Common myeloid progenitor, CD34-positive (primary cell): ENCODE results near the gene GALNT8.

ENCODE experiments used
- CTCF ChIA-PET: fragments of 350-600 bp; sonication (Branson Sonifier 250); formaldehyde crosslinking; loops from one replicate; lab custom pipeline; 2021; ENCODE audit warnings: antibody characterized with exemption; lab: Charles Lee
- POLR2A ChIA-PET: fragments of 350-600 bp; sonication (Branson Sonifier 250); formaldehyde crosslinking; loops from one replicate; lab custom pipeline; 2021; ENCODE audit warnings: antibody characterized with exemption; lab: Charles Lee
- DNase-seq, 3 donors: peaks; one replicate each; pipeline versions ENCODE4 v3.0.0 to v3.0.0-alpha.2; 2013
- H3K27ac ChIP-seq, 2 experiments: 1 replicate in 1 of 2; 2 replicates in 1 of 2; pipeline ENCODE4 v1.7.0; 2013; ENCODE audit warnings: inconsistent platforms in 2 of 2, low read length in 2 of 2, mild to moderate bottlenecking in 2 of 2, low read depth in 1 of 2, moderate library complexity in 1 of 2; ENCODE audit not compliant: severe bottlenecking in 2 of 2, insufficient read depth in 1 of 2, poor library complexity in 1 of 2
- H3K27me3 ChIP-seq, 5 experiments: replicated peaks in 2 of 5; 1 replicate in 3 of 5; 2 replicates in 2 of 5; pipeline versions ENCODE4 v1.6.1 to v1.7.0; 2013; ENCODE audit warnings: low read length in 4 of 5, mild to moderate bottlenecking in 2 of 5, moderate library complexity in 2 of 5, inconsistent platforms in 1 of 5; ENCODE audit not compliant: insufficient read depth in 5 of 5, control insufficient read depth in 4 of 5
- H3K36me3 ChIP-seq, 4 experiments: 1 replicate in 2 of 4; 2 replicates in 2 of 4; pipeline versions ENCODE4 v1.6.1 to v1.7.0; 2013; ENCODE audit warnings: low read length in 3 of 4, control low read depth in 1 of 4, mild to moderate bottlenecking in 1 of 4; ENCODE audit not compliant: control insufficient read depth in 4 of 4, insufficient read depth in 4 of 4
- H3K4me1 ChIP-seq, 4 experiments: 1 replicate in 3 of 4; 2 replicates in 1 of 4; pipeline versions ENCODE4 v1.6.1 to v1.7.1; 2013; ENCODE audit warnings: low read length in 3 of 4, mild to moderate bottlenecking in 3 of 4, control low read depth in 1 of 4, inconsistent platforms in 1 of 4, moderate library complexity in 1 of 4; ENCODE audit not compliant: control insufficient read depth in 4 of 4, insufficient read depth in 4 of 4; ENCODE audit errors: control extremely low read depth in 1 of 4
- H3K4me3 ChIP-seq, 7 experiments: 1 replicate in 4 of 7; 2 replicates in 3 of 7; pipeline versions ENCODE4 v1.5.1 to v1.7.0; 2013; ENCODE audit warnings: mild to moderate bottlenecking in 7 of 7, low read length in 6 of 7, moderate library complexity in 6 of 7, inconsistent platforms in 2 of 7, low read depth in 2 of 7, control low read depth in 1 of 7; ENCODE audit not compliant: insufficient read depth in 4 of 7, control insufficient read depth in 1 of 7; ENCODE audit errors: extremely low read depth in 1 of 7
- H3K9me3 ChIP-seq, 5 experiments: 1 replicate in 4 of 5; 2 replicates in 1 of 5; pipeline versions ENCODE4 v1.6.1 to v1.7.1; 2013; ENCODE audit warnings: low read length in 4 of 5, mild to moderate bottlenecking in 2 of 5, inconsistent platforms in 1 of 5, low read depth in 1 of 5, moderate library complexity in 1 of 5; ENCODE audit not compliant: control insufficient read depth in 4 of 5, insufficient read depth in 2 of 5; ENCODE audit errors: control extremely low read depth in 1 of 5
- WGBS: methylation state at CpG from one replicate; pipeline ENCODE4 v1.1.5; 2013; ENCODE audit not compliant: insufficient coverage; 5-methylcytosine and 5-hydroxymethylcytosine counted together

The GALNT8 gene

GRCh38 chr12:4806439-4807115 lies 86.4 kb downstream of the GALNT8 start:
- CTCF ChIA-PET = interaction anchor here (1.3 kb wide), 1 partner anchor 50 kb away, joined by 4 read pairs; no protein-coding TSS in a partner anchor
- H3K27ac ChIP-seq = no peak overlapping the region
- H3K36me3 ChIP-seq = no peaks in the 10 kb centered on the region
- WGBS = 96% methylated on average over 6 of the region's 8 CpGs
- H3K9me3 ChIP-seq = no peaks in the 10 kb centered on the region
- peaks cover 0 to 25% (median 11%) of the 10 kb centered on the region in 5 experiments for H3K27me3 ChIP-seq
- H3K4me1 ChIP-seq = peaks cover 0 to 29% (median 20%) of the 10 kb centered on the region in 4 experiments
- POLR2A ChIA-PET = no interaction called here
- DNase-seq = no peak
- H3K4me3 ChIP-seq = no peak overlapping the region

- Histone ChIP-seq H3K27ac (no peak overlapping the region), H3K36me3 (no peaks in the 10 kb centered on the region), H3K9me3 (no peaks in the 10 kb centered on the region), H3K4me1 (peaks cover 0 to 30% (median 20%) of the 10 kb centered on the region in 4 experiments), H3K27me3 (peaks cover 0 to 25% (median 11%) of the 10 kb centered on the region in 5 experiments), H3K4me3 (no peak overlapping the region)
- CTCF ChIA-PET = no interaction called here
- 41% methylated on average over 3 of the region's 6 CpGs for WGBS
- peak in 2 of 3 donors; percentile 84 to 87 for DNase-seq
- POLR2A ChIA-PET = interaction anchor here (0.7 kb wide), 1 partner anchor 246 kb away, joined by 3 read pairs; no protein-coding TSS in a partner anchor
Measured at GRCh38 chr12:4807116-4807783, 87.0 kb downstream of the GALNT8 start.

- WGBS = 33% methylated on average over 2 of the region's 2 CpGs
- H3K9me3 ChIP-seq = no peaks in the 10 kb centered on the region
- DNase-seq = peak in 2 of 3 donors; percentile 62 to 76
- H3K27me3 ChIP-seq = peaks cover 0 to 25% (median 11%) of the 10 kb centered on the region in 5 experiments
- no peak overlapping the region for H3K4me3 ChIP-seq
- H3K36me3 ChIP-seq = no peaks in the 10 kb centered on the region
- peaks cover 0 to 35% (median 25%) of the 10 kb centered on the region in 4 experiments for H3K4me1 ChIP-seq
- no peak overlapping the region for H3K27ac ChIP-seq
- CTCF ChIA-PET = no interaction called here
- POLR2A ChIA-PET = interaction anchor here (0.7 kb wide), 1 partner anchor 245 kb away, joined by 3 read pairs; no protein-coding TSS in a partner anchor
Measured at GRCh38 chr12:4807813-4808212, 87.6 kb downstream of the GALNT8 start.

GRCh38 chr12:4809013-4809448 lies 88.8 kb downstream of the GALNT8 start:
- WGBS = 1% methylated on average over 25 of the region's 35 CpGs
- H3K4me3 ChIP-seq = peak overlapping the region; percentile 40 to 73 (median 60)
- ChIA-PET CTCF (no interaction called here), POLR2A (interaction anchor here (1.0 kb wide), 1 partner anchor 9 kb away, joined by 3 read pairs; no protein-coding TSS in a partner anchor)
- H3K4me1 ChIP-seq = peaks cover 0 to 35% (median 27%) of the 10 kb centered on the region in 4 experiments
- H3K27me3 ChIP-seq = peaks cover 0 to 25% (median 9%) of the 10 kb centered on the region in 5 experiments
- DNase-seq = peak; percentile 25 to 63 (median 53)
- H3K27ac ChIP-seq = no peak overlapping the region
- no peaks in the 10 kb centered on the region for H3K9me3 ChIP-seq
- H3K36me3 ChIP-seq = no peaks in the 10 kb centered on the region

- Histone ChIP-seq H3K4me1 (peaks cover 0 to 35% (median 27%) of the 10 kb centered on the region in 4 experiments), H3K27me3 (peaks cover 0 to 25% (median 9%) of the 10 kb centered on the region in 5 experiments), H3K4me3 (peak overlapping the region; percentile 40 to 73 (median 60)), H3K9me3 (no peaks in the 10 kb centered on the region), H3K36me3 (no peaks in the 10 kb centered on the region), H3K27ac (no peak overlapping the region)
- peak in 2 of 3 donors; percentile 31 to 44 for DNase-seq
- CTCF ChIA-PET = interaction anchor here (0.6 to 2.7 kb wide), 3 partner anchors 10 to 1711 kb away, joined by 3 to 11 read pairs (median 3); no protein-coding TSS in a partner anchor
- WGBS = under 1% methylated on average over 78 of the region's 80 CpGs
- POLR2A ChIA-PET = interaction anchor here (1.0 kb wide), 1 partner anchor 10 kb away, joined by 3 read pairs; no protein-coding TSS in a partner anchor
Measured at GRCh38 chr12:4809449-4810218, 89.4 kb downstream of the GALNT8 start.

- peaks cover 0 to 25% (median 9%) of the 10 kb centered on the region in 5 experiments for H3K27me3 ChIP-seq
- no peaks in the 10 kb centered on the region for H3K36me3 ChIP-seq
- 24% methylated on average over 19 of the region's 34 CpGs for WGBS
- H3K4me1 ChIP-seq = peaks cover 0 to 35% (median 27%) of the 10 kb centered on the region in 4 experiments
- no peak overlapping the region for H3K27ac ChIP-seq
- H3K9me3 ChIP-seq = no peaks in the 10 kb centered on the region
- ChIA-PET CTCF (interaction anchor here (0.9 to 2.7 kb wide), 4 partner anchors 10 to 49 kb away, joined by 3 to 11 read pairs (median 4); no protein-coding TSS in a partner anchor), POLR2A (interaction anchor here (0.6 kb wide), 1 partner anchor 18 kb away, joined by 3 read pairs; no protein-coding TSS in a partner anchor)
- H3K4me3 ChIP-seq = peak overlapping the region in 6 of 7 experiments; percentile 48 to 73 (median 63)
- no peak for DNase-seq
Measured at GRCh38 chr12:4810219-4810671, 90.0 kb downstream of the GALNT8 start.
